SK-N-SH treated with all-trans-retinoic acid at 6 μM for 48 hours (cell line): ENCODE results near the gene IFT22.

ENCODE experiments used
- ARNTL ChIP-seq: fragments of 450-650 bp; formaldehyde crosslinking; IDR thresholded peaks from 2 replicates; pipeline ENCODE4 v1.5.0; 2020; ENCODE audit warnings: low read depth, mild to moderate bottlenecking, moderate library complexity, borderline replicate concordance
- BACH2 ChIP-seq: fragments of 250-450 bp; sonication (Bioruptor Pico); IDR thresholded peaks from 2 replicates; pipeline ENCODE4 v1.9.0; 2021; ENCODE audit warnings: mild to moderate bottlenecking, borderline replicate concordance
- CREB5 ChIP-seq: fragments of 250-450 bp; sonication (Bioruptor Pico); IDR thresholded peaks from 2 replicates; pipeline ENCODE4 v1.5.1; 2020; ENCODE audit warnings: low read depth, mild to moderate bottlenecking, moderate library complexity
- ESRRG ChIP-seq: fragments of 250-450 bp; sonication (Bioruptor Pico); IDR thresholded peaks from 2 replicates; pipeline ENCODE4 v1.6.1; 2021; ENCODE audit warnings: mild to moderate bottlenecking
- GLIS3 ChIP-seq: fragments of 250-450 bp; sonication (Bioruptor Pico); IDR thresholded peaks from 2 replicates; pipeline ENCODE4 v1.5.0; 2020; ENCODE audit warnings: mild to moderate bottlenecking, moderate library complexity
- PATZ1 ChIP-seq: fragments of 250-450 bp; sonication (Bioruptor Pico); IDR thresholded peaks from 2 replicates; pipeline ENCODE4 v1.8.0; 2020; ENCODE audit warnings: mild to moderate bottlenecking, moderate library complexity, borderline replicate concordance
- PPARA ChIP-seq: fragments of 250-450 bp; sonication (Bioruptor Pico); IDR thresholded peaks from 2 replicates; pipeline ENCODE4 v1.5.0; 2020; ENCODE audit warnings: mild to moderate bottlenecking, borderline replicate concordance
- SNAI2 ChIP-seq: fragments of 250-450 bp; sonication (Bioruptor Pico); IDR thresholded peaks from 2 replicates; pipeline ENCODE4 v1.5.0; 2020; ENCODE audit warnings: mild to moderate bottlenecking, moderate library complexity
- TOX ChIP-seq: fragments of 250-450 bp; sonication (Bioruptor Pico); IDR thresholded peaks from 2 replicates; pipeline ENCODE4 v1.8.0; 2021; ENCODE audit warnings: mild to moderate bottlenecking, moderate library complexity, borderline replicate concordance
- TSHZ2 ChIP-seq: fragments of 250-450 bp; sonication (Bioruptor Pico); IDR thresholded peaks from 2 replicates; pipeline ENCODE4 v1.5.0; 2020; ENCODE audit warnings: mild to moderate bottlenecking, moderate library complexity
- ZFP3 ChIP-seq: fragments of 250-450 bp; sonication (Bioruptor Pico); IDR thresholded peaks from 2 replicates; pipeline ENCODE4 v1.5.0; 2020; ENCODE audit warnings: mild to moderate bottlenecking, moderate library complexity
- ZFP30 ChIP-seq: fragments of 450-650 bp; formaldehyde crosslinking; IDR thresholded peaks from 2 replicates; pipeline ENCODE4 v1.5.0; 2022; ENCODE audit warnings: mild to moderate bottlenecking, moderate library complexity
- TF ChIP-seq, protein P1 (sequence below): fragments of 250-450 bp; sonication (Bioruptor Pico); IDR thresholded peaks from 2 replicates; pipeline ENCODE4 v1.8.0; 2021; ENCODE audit warnings: low read depth, mild to moderate bottlenecking, moderate library complexity, borderline replicate concordance

GRCh38 chr7:101357433-101357832 lies 35.8 kb upstream of the IFT22 start:
- TF ChIP-seq ESRRG (CRISPR knock-in tag) (no peak), BACH2 (CRISPR knock-in tag) (no peak), PATZ1 (CRISPR knock-in tag) (no peak), GLIS3 (no peak), ZFP3 (CRISPR knock-in tag) (no peak), TSHZ2 (no peak), PPARA (CRISPR knock-in tag) (no peak), ZFP30 (CRISPR knock-in tag) (no peak), CREB5 (no peak), SNAI2 (CRISPR knock-in tag) (no peak), ARNTL (no peak), TOX (no peak)
- TF ChIP-seq, protein P1, sequence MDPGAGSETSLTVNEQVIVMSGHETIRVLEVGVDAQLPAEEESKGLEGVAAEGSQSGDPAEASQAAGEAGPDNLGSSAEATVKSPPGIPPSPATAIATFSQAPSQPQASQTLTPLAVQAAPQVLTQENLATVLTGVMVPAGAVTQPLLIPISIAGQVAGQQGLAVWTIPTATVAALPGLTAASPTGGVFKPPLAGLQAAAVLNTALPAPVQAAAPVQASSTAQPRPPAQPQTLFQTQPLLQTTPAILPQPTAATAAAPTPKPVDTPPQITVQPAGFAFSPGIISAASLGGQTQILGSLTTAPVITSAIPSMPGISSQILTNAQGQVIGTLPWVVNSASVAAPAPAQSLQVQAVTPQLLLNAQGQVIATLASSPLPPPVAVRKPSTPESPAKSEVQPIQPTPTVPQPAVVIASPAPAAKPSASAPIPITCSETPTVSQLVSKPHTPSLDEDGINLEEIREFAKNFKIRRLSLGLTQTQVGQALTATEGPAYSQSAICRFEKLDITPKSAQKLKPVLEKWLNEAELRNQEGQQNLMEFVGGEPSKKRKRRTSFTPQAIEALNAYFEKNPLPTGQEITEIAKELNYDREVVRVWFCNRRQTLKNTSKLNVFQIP (CRISPR knock-in tag) = no peak
